Sigmoid colon (tissue), 7 donors: Measurements from ENCODE around the gene TPX2. TPM values are rescaled to one million over a fixed set of nuclear protein-coding genes. Genes with fewer than 3 reads are reported as not detected.

Experiments
- DNase-seq: peaks from one replicate; pipeline ENCODE4 v3.0.0-alpha.2; 2019
- H3K27ac ChIP-seq, 4 donors: fragments of 200-600 bp; sonication (generic); one replicate each; pipeline ENCODE4 v1.5.1; 2016 to 2019; ENCODE audit warnings: mild to moderate bottlenecking in 1 of 4
- H3K27me3 ChIP-seq, 3 donors: fragments of 200-600 bp; sonication (generic); one replicate each; pipeline ENCODE4 v1.5.1; 2019; ENCODE audit warnings: mild to moderate bottlenecking in 1 of 3
- H3K36me3 ChIP-seq, 4 donors: fragments of 200-600 bp; sonication (generic); one replicate each; pipeline ENCODE4 v1.5.1; 2016 to 2019
- H3K4me1 ChIP-seq, 4 donors: fragments of 200-600 bp; sonication (generic); one replicate each; pipeline ENCODE4 v1.5.1; 2017 to 2019
- H3K4me3 ChIP-seq, 4 donors: fragments of 200-600 bp; sonication (generic); one replicate each; pipeline ENCODE4 v1.5.1; 2017 to 2019; ENCODE audit warnings: mild to moderate bottlenecking in 2 of 4, moderate library complexity in 1 of 4
- H3K9me3 ChIP-seq, 4 donors: fragments of 200-600 bp in 3 of 4; sonication (generic) in 3 of 4; one replicate each; pipeline versions ENCODE4 v1.5.1 to v1.6.1; 2013 to 2019
- CTCF ChIP-seq, 4 experiments: fragments of 450-650 bp in 3 of 4; fragments of 200-600 bp in 1 of 4; IDR thresholded peaks; one replicate each; pipeline ENCODE4 v1.5.1; 2016 to 2019; ENCODE audit warnings: antibody characterized with exemption in 4 of 4, mild to moderate bottlenecking in 3 of 4, moderate library complexity in 2 of 4
- EP300 ChIP-seq, 4 donors: sonication (generic); formaldehyde crosslinking; IDR thresholded peaks; one replicate each; pipeline ENCODE4 v1.6.1; 2017; ENCODE audit warnings: antibody characterized with exemption in 4 of 4
- POLR2A ChIP-seq, 2 donors: fragments of 450-650 bp; IDR thresholded peaks; one replicate each; pipeline ENCODE4 v1.6.1; 2016; ENCODE audit warnings: antibody characterized with exemption in 2 of 2, mild to moderate bottlenecking in 2 of 2, moderate library complexity in 2 of 2
- POLR2AphosphoS5 ChIP-seq, 4 donors: sonication (generic); formaldehyde crosslinking; IDR thresholded peaks; one replicate each; pipeline ENCODE4 v1.6.1; 2017; ENCODE audit warnings: antibody characterized with exemption in 4 of 4
- WGBS, 2 donors: extraction: QIAGEN DNeasy Blood & Tissue Kit; methylation state at CpG; one replicate each; pipeline ENCODE4 v1.1.7; 2013; 5-methylcytosine and 5-hydroxymethylcytosine counted together
- intact Hi-C: fragments of 100-400 bp; cut with DNase I; formaldehyde crosslinking; loops from one replicate; pipeline ENCODE4 v1.15.1; 2023
- polyA plus RNA-seq, 3 donors: library from polyadenylated mRNA; stranded (reverse); fragments of 200-250 nt; gene quantifications; one replicate each; pipeline ENCODE4 v1.2.3, GENCODE V29; 2013
- small RNA-seq, 3 donors: library from RNA; depleted of rRNA; stranded (forward); fragments of <200 nt; gene quantifications; one replicate each; pipeline ENCODE3, GENCODE V24; 2016
- total RNA-seq, 4 donors: library from RNA; depleted of rRNA; stranded (reverse); fragments of >200 nt; gene quantifications; one replicate each; pipeline ENCODE4 v1.1.0, GENCODE V29; 2016
- donor health status: healthy with polysubstance abuse.
- donor health status: Bipolar disorder and iron deficiency.
- donor health status: healthy.

The TPX2 gene
- total and polyA plus RNA-seq, 7 donors = 0.36 to 24.0 (median 2.4) TPM; not detected in 2

- 10 to 42% methylated on average over 45 of the region's 45 CpGs for WGBS, 2 donors
- no peak overlapping the region for H3K27ac ChIP-seq
- no peak for DNase-seq
- TF ChIP-seq POLR2A (IDR thresholded peaks at IDR 0.05) (no peak), CTCF (IDR thresholded peaks at IDR 0.05) (no peak), POLR2AphosphoS5 (IDR thresholded peaks at IDR 0.05) (no peak), EP300 (IDR thresholded peaks at IDR 0.05) (no peak)
- H3K4me1 ChIP-seq = peaks cover 0 to 7% (median 0%) of the 10 kb centered on the region in 4 donors
- no peak overlapping the region for H3K4me3 ChIP-seq
- no peaks in the 10 kb centered on the region for H3K36me3 ChIP-seq
- intact Hi-C loops = no loop called here
- H3K9me3 ChIP-seq = no peaks in the 10 kb centered on the region
- peaks cover 4 to 37% (median 10%) of the 10 kb centered on the region in 3 donors for H3K27me3 ChIP-seq
Measured at GRCh38 chr20:31849306-31849930, 110.3 kb downstream of the TPX2 start.

Small RNAs within 50 kb of the gene (small RNA-seq; reads per million reads assigned to genes)
- gene AL160175.1 = 0 reads per million in 3 donors

Other genes starting within 250 kb of the TPX2 start
- gene HM13, start 224.8 kb upstream of the TPX2 start, total RNA-seq = 10 to 100 TPM; 34.8 to 64.3 (median 38.4) TPM
- gene HM13, start 224.8 kb upstream of the TPX2 start, polyA plus RNA-seq = 100 to 1,000 TPM in 2 of 3 donors, 10 to 100 TPM in 1; 62.5 to 304 (median 188) TPM
- 100 to 1,000 TPM; 111 to 230 (median 147) TPM for gene ID1, start 134.0 kb upstream of the TPX2 start, total RNA-seq
- 100 to 1,000 TPM; 329 to 368 (median 342) TPM for gene ID1, start 134.0 kb upstream of the TPX2 start, polyA plus RNA-seq
- gene COX4I2, start 101.4 kb upstream of the TPX2 start, total RNA-seq = 1 to 10 TPM in 1 of 4 donors, not detected in 3; 1.1 TPM
- gene COX4I2, start 101.4 kb upstream of the TPX2 start, polyA plus RNA-seq = 1 to 10 TPM in 2 of 3 donors, not detected in 1; 1.4 to 3.0 TPM
- 10 to 100 TPM; 53.2 to 71.3 (median 55.7) TPM for gene BCL2L1, start 16.4 kb upstream of the TPX2 start, total RNA-seq
- gene BCL2L1, start 16.4 kb upstream of the TPX2 start, polyA plus RNA-seq = 10 to 100 TPM; 76.1 to 94.8 (median 78.7) TPM
- gene MYLK2, start 80.1 kb downstream of the TPX2 start, total RNA-seq = under 1 TPM in 2 of 4 donors, not detected in 2; 0.16 to 0.81 TPM
- under 1 TPM in 1 of 3 donors, not detected in 2; 0.39 TPM for gene MYLK2, start 80.1 kb downstream of the TPX2 start, polyA plus RNA-seq
- gene FOXS1, start 106.3 kb downstream of the TPX2 start, total RNA-seq = not detected
- under 1 TPM in 2 of 3 donors, not detected in 1; 0.60 to 0.66 TPM for gene FOXS1, start 106.3 kb downstream of the TPX2 start, polyA plus RNA-seq
- gene DUSP15, start 131.2 kb downstream of the TPX2 start, total RNA-seq = 1 to 10 TPM in 3 of 4 donors, not detected in 1; 1.7 to 2.6 (median 2.0) TPM
- 1 to 10 TPM in 1 of 3 donors, under 1 TPM in 1, not detected in 1; 0.60 to 1.2 TPM for gene DUSP15, start 131.2 kb downstream of the TPX2 start, polyA plus RNA-seq
- 1 to 10 TPM in 1 of 4 donors, not detected in 3; 1.1 TPM for gene TTLL9, start 131.3 kb downstream of the TPX2 start, total RNA-seq
- under 1 TPM in 1 of 3 donors, not detected in 2; 0.15 TPM for gene TTLL9, start 131.3 kb downstream of the TPX2 start, polyA plus RNA-seq
- 10 to 100 TPM in 1 of 4 donors, 1 to 10 TPM in 3; 5.0 to 13.7 (median 7.3) TPM for gene PDRG1, start 212.8 kb downstream of the TPX2 start, total RNA-seq
- gene PDRG1, start 212.8 kb downstream of the TPX2 start, polyA plus RNA-seq = 10 to 100 TPM; 10.2 to 15.2 (median 12.3) TPM
- gene XKR7, start 228.9 kb downstream of the TPX2 start, total RNA-seq = under 1 TPM in 2 of 4 donors, not detected in 2; under 0.01 to 0.14 TPM
- under 1 TPM in 1 of 3 donors, not detected in 2; 0.15 TPM for gene XKR7, start 228.9 kb downstream of the TPX2 start, polyA plus RNA-seq